ENCODE results near the gene ZNF790. TPM values are rescaled to one million over a fixed set of nuclear protein-coding genes. Genes with fewer than 3 reads are reported as not detected.

Gene ZNF790
- total RNA-seq (10 to 100 TPM in 3 of 5 donors, 1 to 10 TPM in 2; 4.7 to 12.9 (median 11.7) TPM), total RNA-seq (3.9 to 24.6 (median 8.4) reads per million in 29 experiments)
- 8.2 TPM for total RNA-seq (2013)

GRCh38 chr19:36837906-36838783 is at the start of gene ZNF790:
Gene ZNF790, minus strand, starts transcription at chr19:36838387. Its CDS starts 12,768 bp downstream, at chr19:36825619.
- Histone ChIP-seq H3K9me3 (peaks cover 6% of the 10 kb centered on the region), H3K27me3 (replicated peaks in 1 of 2; ENCODE audit: control insufficient read depth in 2 of 2, extremely low read depth in 1 of 2, insufficient read depth in 2 of 2, low read length in 1 of 2) (no peaks in the 10 kb centered on the region), H3K4me3 (ENCODE audit: control insufficient read depth in 1 of 2, extremely low read depth in 1 of 2, low read length in 1 of 2) (peak within 1 kb of the TSS; percentile 75 to 81), H3K36me3 (ENCODE audit: control insufficient read depth in 2 of 2, extremely low read depth in 1 of 2, insufficient read depth in 1 of 2, low read length in 1 of 2) (peaks cover 10% of the 10 kb centered on the region in 2 donors), H3K4me1 (ENCODE audit: control insufficient read depth in 1 of 2, extremely low read depth in 1 of 2, insufficient read depth in 2 of 2, low read length in 2 of 2) (peaks cover 5 to 14% of the 10 kb centered on the region in 2 experiments), H3K27ac (ENCODE audit: low read length) (peak within 1 kb of the TSS; percentile 90)
- H3K27me3 Mint-ChIP-seq = no peaks in the 10 kb centered on the region
- no peak within 1 kb of the TSS for H3K4me3 Mint-ChIP-seq
- peaks cover 0 to 9% (median 8%) of the 10 kb centered on the region in 3 donors for H3K4me1 Mint-ChIP-seq
- CTCF ChIA-PET = interaction anchor here in 1 of 2 donors (1.0 to 1.8 kb wide), 3 partner anchors 11 to 12 kb away, joined by 3 to 5 read pairs (median 4); partner anchors contain the start of gene ZNF345
- POLR2A ChIA-PET = interaction anchor here (0.5 to 2.2 kb wide), 7 partner anchors 12 to 1536 kb away, joined by 3 to 26 read pairs (median 7); partner anchors contain the start of genes ZNF345 (in 2 of the 2), PSMD8 (in 1 of the 2) and ZNF850 (in 1 of the 2)
- peak within 1 kb of the TSS in 1 of 2 donors; percentile 16 for H3K27ac Mint-ChIP-seq
- peaks cover 46% of the 10 kb centered on the region for H3K36me3 Mint-ChIP-seq
- H3K9me3 Mint-ChIP-seq = peaks cover 15 to 38% (median 24%) of the 10 kb centered on the region in 3 donors
- ATAC-seq (replicated peaks in 1 of 4) = peak; percentile 89 to 91 (median 90)
- WGBS (ENCODE audit: insufficient coverage) = 3% methylated on average over 56 of the region's 56 CpGs
- DNase-seq = peak; percentile 71 to 87 (median 80)

GRCh38 chr19:36876993-36877938 is 39.1 kb upstream of the ZNF790 start:
- Mint-ChIP-seq H3K36me3 (peaks cover 66% of the 10 kb centered on the region), H3K4me3 (no peak overlapping the region), H3K9me3 (peaks cover 19 to 51% (median 41%) of the 10 kb centered on the region in 3 donors), H3K27me3 (no peaks in the 10 kb centered on the region), H3K27ac (no peak overlapping the region), H3K4me1 (no peaks in the 10 kb centered on the region)
- Histone ChIP-seq H3K4me1 (ENCODE audit: control insufficient read depth in 1 of 2, extremely low read depth in 1 of 2, insufficient read depth in 2 of 2, low read length in 2 of 2) (no peaks in the 10 kb centered on the region), H3K9me3 (peaks cover 30% of the 10 kb centered on the region), H3K27me3 (replicated peaks in 1 of 2; ENCODE audit: control insufficient read depth in 2 of 2, extremely low read depth in 1 of 2, insufficient read depth in 2 of 2, low read length in 1 of 2) (no peaks in the 10 kb centered on the region), H3K36me3 (ENCODE audit: control insufficient read depth in 2 of 2, extremely low read depth in 1 of 2, insufficient read depth in 1 of 2, low read length in 1 of 2) (peaks cover 0 to 35% of the 10 kb centered on the region in 2 donors), H3K4me3 (ENCODE audit: control insufficient read depth in 1 of 2, extremely low read depth in 1 of 2, low read length in 1 of 2) (peak overlapping the region in 1 of 2 donors; percentile 5), H3K27ac (ENCODE audit: low read length) (no peak overlapping the region)
- 100% methylated on average over 7 of the region's 10 CpGs for WGBS (ENCODE audit: insufficient coverage)
- ChIA-PET POLR2A (no interaction called here), CTCF (no interaction called here)
- no peak for DNase-seq
- ATAC-seq (replicated peaks in 1 of 4) = no peak

DNA sequence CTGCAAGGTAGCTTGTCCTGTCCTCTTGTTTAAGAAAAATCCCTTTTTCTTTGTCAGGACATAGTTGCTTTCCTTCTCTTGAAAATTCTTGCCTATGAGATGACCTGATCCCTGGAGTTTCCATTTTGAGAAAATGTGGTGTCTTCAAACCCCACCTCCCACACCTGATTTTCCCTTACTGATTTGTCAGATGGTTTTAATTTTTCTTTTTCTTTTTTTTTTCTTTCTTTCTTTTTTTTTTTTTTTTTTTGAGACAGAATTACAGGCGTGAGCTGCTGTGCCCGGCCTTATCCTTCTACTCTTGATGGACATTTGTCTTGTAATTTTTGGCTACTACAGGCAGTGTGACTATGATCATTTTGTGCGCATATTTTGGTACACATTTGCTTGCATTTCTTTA is 13.7 kb upstream of the ZNF790 start:
- H3K27me3 Mint-ChIP-seq = no peaks in the 10 kb centered on the region
- H3K36me3 Mint-ChIP-seq = peaks cover 40% of the 10 kb centered on the region
- H3K36me3 ChIP-seq (ENCODE audit: control insufficient read depth in 2 of 2, extremely low read depth in 1 of 2, insufficient read depth in 1 of 2, low read length in 1 of 2) = peaks cover 0 to 15% of the 10 kb centered on the region in 2 donors
- ATAC-seq (replicated peaks in 1 of 4) (no peak), DNase-seq (no peak)
- peaks cover 17 to 21% (median 18%) of the 10 kb centered on the region in 3 donors for H3K4me1 Mint-ChIP-seq
- no peak overlapping the region for H3K4me3 Mint-ChIP-seq
- H3K4me1 ChIP-seq (ENCODE audit: control insufficient read depth in 1 of 2, extremely low read depth in 1 of 2, insufficient read depth in 2 of 2, low read length in 2 of 2) = peaks cover 11 to 25% of the 10 kb centered on the region in 2 experiments
- H3K9me3 ChIP-seq = peaks cover 4% of the 10 kb centered on the region
- no peak overlapping the region for H3K27ac Mint-ChIP-seq
- CTCF ChIA-PET = no interaction called here
- H3K27me3 ChIP-seq (replicated peaks in 1 of 2; ENCODE audit: control insufficient read depth in 2 of 2, extremely low read depth in 1 of 2, insufficient read depth in 2 of 2, low read length in 1 of 2) = no peaks in the 10 kb centered on the region
- no peak overlapping the region for H3K4me3 ChIP-seq (ENCODE audit: control insufficient read depth in 1 of 2, extremely low read depth in 1 of 2, low read length in 1 of 2)
- H3K27ac ChIP-seq (ENCODE audit: low read length) = no peak overlapping the region
- POLR2A ChIA-PET = interaction anchor here (0.6 to 1.7 kb wide), 3 partner anchors 13 to 477 kb away, joined by 5 to 8 read pairs (median 6); no protein-coding TSS in a partner anchor
- WGBS (ENCODE audit: insufficient coverage) = no CpG with 5 or more reads among the region's 3 CpGs
- peaks cover 9 to 24% (median 16%) of the 10 kb centered on the region in 3 donors for H3K9me3 Mint-ChIP-seq

GRCh38 chr19:36850559-36851442 is 12.6 kb upstream of the ZNF790 start, which contains the start of gene ZNF345:
Gene ZNF345, plus strand, starts transcription at chr19:36850876. Its CDS starts 25,955 bp downstream, at chr19:36876831.
- H3K36me3 ChIP-seq (ENCODE audit: control insufficient read depth in 2 of 2, extremely low read depth in 1 of 2, insufficient read depth in 1 of 2, low read length in 1 of 2) = peaks cover 0 to 10% of the 10 kb centered on the region in 2 donors
- Mint-ChIP-seq H3K4me1 (peaks cover 17 to 21% (median 19%) of the 10 kb centered on the region in 3 donors), H3K9me3 (peaks cover 7 to 17% (median 14%) of the 10 kb centered on the region in 3 donors), H3K27me3 (no peaks in the 10 kb centered on the region), H3K27ac (no peak within 1 kb of the TSS), H3K4me3 (no peak within 1 kb of the TSS), H3K36me3 (peaks cover 40% of the 10 kb centered on the region)
- peak; percentile 68 to 91 (median 84) for DNase-seq
- peak; percentile 88 to 89 (median 88) for ATAC-seq (replicated peaks in 1 of 4)
- H3K4me1 ChIP-seq (ENCODE audit: control insufficient read depth in 1 of 2, extremely low read depth in 1 of 2, insufficient read depth in 2 of 2, low read length in 2 of 2) = peaks cover 11 to 25% of the 10 kb centered on the region in 2 experiments
- POLR2A ChIA-PET = interaction anchor here (0.6 to 3.0 kb wide), 5 partner anchors 9 to 744 kb away, joined by 3 to 26 read pairs (median 4); partner anchors contain the start of genes ZNF790 (in 2 of the 2), ZNF540 (in 1 of the 2) and ZNF571 (in 1 of the 2)
- H3K27me3 ChIP-seq (replicated peaks in 1 of 2; ENCODE audit: control insufficient read depth in 2 of 2, extremely low read depth in 1 of 2, insufficient read depth in 2 of 2, low read length in 1 of 2) = no peaks in the 10 kb centered on the region
- peak within 1 kb of the TSS; percentile 87 to 97 for H3K4me3 ChIP-seq (ENCODE audit: control insufficient read depth in 1 of 2, extremely low read depth in 1 of 2, low read length in 1 of 2)
- H3K27ac ChIP-seq (ENCODE audit: low read length) = peak within 1 kb of the TSS; percentile 87
- WGBS (ENCODE audit: insufficient coverage) = under 1% methylated on average over 43 of the region's 43 CpGs
- CTCF ChIA-PET = interaction anchor here in 1 of 2 donors (0.6 to 1.3 kb wide), 10 partner anchors 12 to 1783 kb away, joined by 3 to 5 read pairs (median 3); partner anchors contain the start of genes ZNF540, ZNF568, ZNF571 and ZNF829
- peaks cover 1% of the 10 kb centered on the region for H3K9me3 ChIP-seq

Measured in T-cell (primary cell).